Activated CD8-positive, alpha-beta T cell treated with anti-CD3 and anti-CD28 coated beads for 36 hours (primary cell): ENCODE results near the gene TBC1D19. TPM values are rescaled to one million over a fixed set of nuclear protein-coding genes. Genes with fewer than 3 reads are reported as not detected.
"Not testable (repeated sequence)": the region's sequence is repeated elsewhere in the genome, so short reads cannot be mapped to it uniquely, and the experiment has no call there.

Experiments used
- ATAC-seq: fragments of 200-7000 bp; cut with Tn5 transposase; one replicate; pipeline ENCODE4 v1.10.0; 2021; ENCODE audit warnings: mild to moderate bottlenecking, moderate library complexity
- CTCF ChIA-PET: fragments of 350-600 bp; sonication (Branson Sonifier 250); formaldehyde crosslinking; loops from one replicate; lab custom pipeline; 2021; ENCODE audit warnings: antibody characterized with exemption; lab: Charles Lee
- POLR2A ChIA-PET: fragments of 350-600 bp; sonication (Branson Sonifier 250); formaldehyde crosslinking; loops from one replicate; lab custom pipeline; 2021; ENCODE audit warnings: antibody characterized with exemption; lab: Charles Lee
- DNase-seq: peaks from one replicate; pipeline ENCODE4 v3.0.0-alpha.2; 2020
- H3K27ac Mint-ChIP-seq: one replicate; pipeline ENCODE4 v1.8.0; 2021; ENCODE audit warnings: mild to moderate bottlenecking, mixed read lengths
- H3K27me3 Mint-ChIP-seq: one replicate; pipeline ENCODE4 v1.8.0; 2021; ENCODE audit warnings: mixed read lengths
- H3K36me3 Mint-ChIP-seq: one replicate; pipeline ENCODE4 v1.8.0; 2021; ENCODE audit warnings: low read depth, mixed read lengths
- H3K4me1 Mint-ChIP-seq: one replicate; pipeline ENCODE4 v1.8.0; 2021; ENCODE audit warnings: low read depth, mixed read lengths
- H3K4me3 Mint-ChIP-seq: one replicate; pipeline ENCODE4 v1.8.0; 2021; ENCODE audit warnings: mild to moderate bottlenecking, moderate library complexity, mixed read lengths
- H3K9me3 Mint-ChIP-seq: one replicate; pipeline ENCODE4 v1.8.0; 2021; ENCODE audit warnings: mixed read lengths
- intact Hi-C: fragments of 100-400 bp; cut with micrococcal nuclease; formaldehyde crosslinking; loops from one replicate; pipeline ENCODE4 v1.10.0; 2022
- total RNA-seq, 2 experiments: library from RNA; stranded (reverse); gene quantifications; one replicate each; pipeline ENCODE4 v1.2.3, GENCODE V29; 2021
- TF ChIP-seq, protein P1 (sequence below): fragments of 200-600 bp; IDR thresholded peaks from one replicate; pipeline ENCODE4 v1.8.0; 2022; ENCODE audit warnings: antibody characterized with exemption, mild to moderate bottlenecking

Gene TBC1D19
- total RNA-seq, 2 experiments from 2014 or later, result 4.0 to 4.5 TPM

GRCh38 chr4:26583538-26583864, 383 bp upstream of the TBC1D19 start:
- no peaks in the 10 kb centered on the region for H3K9me3 Mint-ChIP-seq
- H3K4me1 Mint-ChIP-seq, result peaks cover 21% of the 10 kb centered on the region
- peak; percentile 87 for ATAC-seq
- TF ChIP-seq, protein P1, sequence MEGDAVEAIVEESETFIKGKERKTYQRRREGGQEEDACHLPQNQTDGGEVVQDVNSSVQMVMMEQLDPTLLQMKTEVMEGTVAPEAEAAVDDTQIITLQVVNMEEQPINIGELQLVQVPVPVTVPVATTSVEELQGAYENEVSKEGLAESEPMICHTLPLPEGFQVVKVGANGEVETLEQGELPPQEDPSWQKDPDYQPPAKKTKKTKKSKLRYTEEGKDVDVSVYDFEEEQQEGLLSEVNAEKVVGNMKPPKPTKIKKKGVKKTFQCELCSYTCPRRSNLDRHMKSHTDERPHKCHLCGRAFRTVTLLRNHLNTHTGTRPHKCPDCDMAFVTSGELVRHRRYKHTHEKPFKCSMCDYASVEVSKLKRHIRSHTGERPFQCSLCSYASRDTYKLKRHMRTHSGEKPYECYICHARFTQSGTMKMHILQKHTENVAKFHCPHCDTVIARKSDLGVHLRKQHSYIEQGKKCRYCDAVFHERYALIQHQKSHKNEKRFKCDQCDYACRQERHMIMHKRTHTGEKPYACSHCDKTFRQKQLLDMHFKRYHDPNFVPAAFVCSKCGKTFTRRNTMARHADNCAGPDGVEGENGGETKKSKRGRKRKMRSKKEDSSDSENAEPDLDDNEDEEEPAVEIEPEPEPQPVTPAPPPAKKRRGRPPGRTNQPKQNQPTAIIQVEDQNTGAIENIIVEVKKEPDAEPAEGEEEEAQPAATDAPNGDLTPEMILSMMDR, result no peak
- H3K27me3 Mint-ChIP-seq, result peaks cover 2% of the 10 kb centered on the region
- ChIA-PET CTCF (interaction anchor here (0.6 to 1.6 kb wide), 8 partner anchors 12 to 595 kb away, joined by 3 to 8 read pairs (median 4); no protein-coding TSS in a partner anchor), POLR2A (interaction anchor here (0.6 to 1.8 kb wide), 5 partner anchors 15 to 275 kb away, joined by 3 to 8 read pairs (median 3); no protein-coding TSS in a partner anchor)
- peak overlapping the region; percentile 96 for H3K27ac Mint-ChIP-seq
- intact Hi-C loops, result loop anchor here (10.0 kb wide), 2 partner anchors 271 to 421 kb away; no protein-coding TSS in a partner anchor
- H3K36me3 Mint-ChIP-seq, result no peaks in the 10 kb centered on the region
- H3K4me3 Mint-ChIP-seq, result peak overlapping the region; percentile 96
- no peak for DNase-seq

DNA sequence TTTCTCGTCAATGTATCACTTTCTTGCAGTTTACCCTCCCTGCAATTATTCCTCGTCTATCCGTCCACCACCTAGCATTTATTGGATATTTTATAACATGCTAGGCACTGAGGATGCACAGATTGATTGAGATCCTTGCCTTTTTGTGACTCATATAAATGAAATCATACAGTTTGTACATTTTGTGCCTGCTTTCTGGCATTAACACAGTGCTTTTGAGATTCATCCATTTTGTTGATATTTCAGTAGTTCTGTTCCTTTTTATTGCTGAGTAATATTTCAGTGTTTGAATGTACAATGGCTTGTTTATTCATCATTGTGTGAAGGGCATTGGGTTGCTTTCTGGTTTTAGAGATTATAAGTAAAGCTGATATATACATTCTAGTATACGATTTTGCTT, 841 bp downstream of the TBC1D19 start:
- TF ChIP-seq, protein P1, result no peak
- CTCF ChIA-PET, result interaction anchor here (0.6 to 1.6 kb wide), 3 partner anchors 16 to 597 kb away, joined by 3 to 4 read pairs (median 4); no protein-coding TSS in a partner anchor
- H3K27me3 Mint-ChIP-seq, result peaks cover under 1% of the 10 kb centered on the region
- ATAC-seq (no peak), DNase-seq (no peak)
- H3K4me1 Mint-ChIP-seq, result peaks cover 21% of the 10 kb centered on the region
- H3K4me3 Mint-ChIP-seq, result peak overlapping the region; percentile 96
- no peaks in the 10 kb centered on the region for H3K36me3 Mint-ChIP-seq
- no peaks in the 10 kb centered on the region for H3K9me3 Mint-ChIP-seq
- H3K27ac Mint-ChIP-seq, result peak overlapping the region; percentile 96
- intact Hi-C loops, result loop anchor here (10.0 kb wide), 2 partner anchors 270 to 420 kb away; no protein-coding TSS in a partner anchor
- POLR2A ChIA-PET, result interaction anchor here (0.7 to 1.8 kb wide), 6 partner anchors 9 to 267 kb away, joined by 3 to 8 read pairs (median 3); no protein-coding TSS in a partner anchor

DNA sequence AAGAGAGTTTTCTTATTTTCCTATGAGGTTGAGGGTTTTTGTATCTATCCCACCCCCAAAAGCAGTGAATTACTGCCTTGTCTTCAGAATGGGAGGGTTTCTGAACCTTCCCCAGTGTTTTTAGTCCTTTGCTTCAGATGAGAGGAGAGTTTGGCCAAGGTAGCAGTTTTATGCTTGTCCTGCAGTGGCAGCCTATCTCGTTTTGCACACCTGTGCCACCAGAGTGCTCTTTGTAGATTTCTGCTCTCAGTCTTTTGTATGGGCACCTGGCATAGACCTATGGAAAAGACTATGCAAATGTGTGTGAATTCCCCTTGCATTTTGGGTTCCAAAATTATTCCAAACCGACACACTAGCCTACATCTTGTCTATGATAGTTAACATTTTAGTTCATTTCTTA, 5.8 kb downstream of the TBC1D19 start:
- ChIA-PET POLR2A (no interaction called here), CTCF (no interaction called here)
- ATAC-seq, result no peak
- Mint-ChIP-seq H3K27me3 (no peaks in the 10 kb centered on the region), H3K9me3 (no peaks in the 10 kb centered on the region), H3K27ac (no peak overlapping the region), H3K4me3 (no peak overlapping the region), H3K4me1 (peaks cover 10% of the 10 kb centered on the region), H3K36me3 (peaks cover 4% of the 10 kb centered on the region)
- no peak for DNase-seq
- TF ChIP-seq, protein P1, result no peak
- intact Hi-C loops, result loop anchor here (10.0 kb wide), 2 partner anchors 265 to 415 kb away; no protein-coding TSS in a partner anchor

GRCh38 chr4:26590639-26591038, 6.8 kb downstream of the TBC1D19 start:
- no peak overlapping the region for H3K4me3 Mint-ChIP-seq
- ChIA-PET CTCF (no interaction called here), POLR2A (no interaction called here)
- no peak overlapping the region for H3K27ac Mint-ChIP-seq
- intact Hi-C loops, result no loop called here
- no peaks in the 10 kb centered on the region for H3K9me3 Mint-ChIP-seq
- ATAC-seq, result no peak
- peaks cover 4% of the 10 kb centered on the region for H3K36me3 Mint-ChIP-seq
- H3K27me3 Mint-ChIP-seq, result no peaks in the 10 kb centered on the region
- TF ChIP-seq, protein P1, result no peak
- no peak for DNase-seq
- peaks cover 8% of the 10 kb centered on the region for H3K4me1 Mint-ChIP-seq

DNA sequence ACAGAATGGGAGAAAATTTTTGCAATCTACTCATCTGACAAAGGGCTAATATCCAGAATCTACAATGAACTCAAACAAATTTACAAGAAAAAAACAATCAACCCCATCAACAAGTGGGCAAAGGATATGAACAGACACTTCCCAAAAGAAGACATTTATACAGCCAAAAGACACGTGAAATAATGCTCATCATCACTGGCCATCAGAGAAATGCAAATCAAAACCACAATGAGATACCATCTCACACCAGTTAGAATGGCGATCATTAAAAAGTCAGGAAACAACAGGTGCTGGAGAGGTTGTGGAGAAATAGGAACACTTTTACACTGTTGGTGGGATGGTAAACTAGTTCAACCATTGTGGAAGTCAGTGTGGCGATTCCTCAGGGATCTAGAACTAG, 9.7 kb downstream of the TBC1D19 start:
- H3K27me3 Mint-ChIP-seq, CTCF ChIA-PET, DNase-seq, H3K4me1 Mint-ChIP-seq, H3K36me3 Mint-ChIP-seq, H3K9me3 Mint-ChIP-seq, POLR2A ChIA-PET, H3K4me3 Mint-ChIP-seq, intact Hi-C loops, H3K27ac Mint-ChIP-seq, ATAC-seq: not testable (repeated sequence)
